ENCODE results near the gene PHKB. TPM values are rescaled to one million over a fixed set of nuclear protein-coding genes. Genes with fewer than 3 reads are reported as not detected.

Gene PHKB
- total and polyA plus RNA-seq, 2 of the 8 experiments (the other 6 are each of a cell fraction or from before 2014, with no cell fraction given): 18.6 to 38.3 TPM

DNA sequence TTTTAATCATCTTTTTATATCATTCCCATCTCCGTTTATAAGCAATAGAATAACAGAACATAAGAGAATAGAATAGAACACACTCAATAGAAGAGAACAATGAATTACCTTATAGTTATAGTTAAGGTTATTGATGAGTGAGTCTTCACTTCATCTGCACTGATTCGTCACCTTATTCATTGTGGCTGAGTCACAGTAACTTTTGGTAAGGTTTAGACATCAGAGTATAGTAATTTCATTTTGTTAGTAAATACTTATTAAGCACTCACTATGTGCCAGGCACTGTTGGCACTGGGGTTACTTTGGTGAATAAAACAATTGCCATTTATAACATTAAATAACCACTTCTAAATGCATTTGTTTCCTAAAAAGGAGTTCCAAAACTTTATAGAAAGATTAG lies 22.5 kb downstream of the PHKB start:
- Histone ChIP-seq H3K36me3 (ENCODE audit: control insufficient read depth in 2 of 4, insufficient read depth in 4 of 4, low read length in 3 of 4) (no peaks in the 10 kb centered on the region), H3K14ac (ENCODE audit: insufficient read length) (no peak overlapping the region), H3K4ac (replicated peaks; ENCODE audit: insufficient read length, low read depth, low read length) (no peak overlapping the region), H3K4me3 (ENCODE audit: extremely low read depth in 1 of 4, insufficient read depth in 2 of 4, low read depth in 3 of 4, low read length in 4 of 4) (no peak overlapping the region), H3K27me3 (replicated peaks in 1 of 4; ENCODE audit: control insufficient read depth in 3 of 4, extremely low read depth in 1 of 4, insufficient read depth in 3 of 4, low read length in 3 of 4) (no peaks in the 10 kb centered on the region), H2AK5ac (ENCODE audit: low read depth, low read length) (no peak overlapping the region), H2BK20ac (ENCODE audit: low read length) (no peak overlapping the region), H2BK5ac (ENCODE audit: low read depth, low read length) (no peak overlapping the region), H3K4me1 (replicated peaks in 1 of 4; ENCODE audit: control insufficient read depth in 3 of 4, insufficient read depth in 4 of 4, low read length in 3 of 4) (no peaks in the 10 kb centered on the region), H3K23ac (ENCODE audit: insufficient read length) (no peak overlapping the region), H3K79me2 (ENCODE audit: control insufficient read depth in 1 of 2, insufficient read depth in 2 of 2, low read length in 2 of 2) (no peaks in the 10 kb centered on the region; a peak in 1 of 4 replicates), H4K5ac (ENCODE audit: insufficient read length, low read depth, low read length) (no peak overlapping the region), H3K56ac (replicated peaks; ENCODE audit: insufficient read length, low read depth, low read length) (no peak overlapping the region), H2AFZ (ENCODE audit: low read length) (no peak overlapping the region), H3K18ac (ENCODE audit: extremely low read depth, low read length) (no peak overlapping the region), H3K27ac (ENCODE audit: low read depth, low read length) (no peak overlapping the region), H4K91ac (replicated peaks; ENCODE audit: insufficient read length, low read length) (no peak overlapping the region), H4K20me1 (replicated peaks in 1 of 2; ENCODE audit: control insufficient read depth in 1 of 2, insufficient read depth in 2 of 2, low read length in 2 of 2) (peaks cover 0 to 2% of the 10 kb centered on the region in 2 experiments), H3K9ac (replicated peaks in 1 of 4; ENCODE audit: extremely low read depth in 1 of 4, low read depth in 3 of 4, low read length in 3 of 4) (no peak overlapping the region), H2BK120ac (replicated peaks; ENCODE audit: low read depth, low read length) (no peak overlapping the region), H3K79me1 (ENCODE audit: low read depth, low read length) (no peaks in the 10 kb centered on the region), H3K23me2 (ENCODE audit: low read depth, low read length) (no peaks in the 10 kb centered on the region), H2BK12ac (ENCODE audit: low read depth, low read length) (no peak overlapping the region), H3K4me2 (ENCODE audit: insufficient read depth in 1 of 2, low read depth in 2 of 2, low read length in 2 of 2) (no peak overlapping the region), H4K8ac (ENCODE audit: extremely low read depth, insufficient read depth, low read length) (no peak overlapping the region), H3K9me3 (ENCODE audit: insufficient read depth in 2 of 2, low read depth in 1 of 2, low read length in 1 of 2) (0 out of 4 replicates have a peak, but pooled peaks cover 0 to 2% of the 10 kb centered on the region in 2 experiments), H2BK15ac (ENCODE audit: low read length) (no peak overlapping the region)
- FAIRE-seq (no peak), DNase-seq (ENCODE audit: low read depth in 1 of 2, low spot score in 2 of 2) (no peak)
- POLR2A ChIA-PET (ENCODE audit: partially characterized antibody): no interaction called here
- WGBS, 2 experiments (ENCODE audit: extremely low coverage in 1 of 2, insufficient coverage in 1 of 2, insufficient read length in 1 of 2, insufficient replicate concordance in 2 of 2, low coverage in 1 of 2, low lambda C conversion rate in 2 of 2, missing lambda C conversion rate in 1 of 2): 89% methylated on average over 2 of the region's 2 CpGs; no CpG with 5 or more reads in 1 of the 2 experiments
- CTCF ChIA-PET (ENCODE audit: partially characterized antibody): no interaction called here
- TF ChIP-seq RXRA (IDR thresholded peaks at IDR 0.05; ENCODE audit: insufficient read depth, low read depth, low read length): no peak
- no peak for TF ChIP-seq CBX5 (IDR thresholded peaks at IDR 0.05; ENCODE audit: low read depth, low read length)
- TF ChIP-seq SIN3A (conservative IDR thresholded peaks at IDR 0.05 in 1 of 2, IDR thresholded peaks at IDR 0.05 in 1 of 2; ENCODE audit: low read depth in 1 of 2, low read length in 2 of 2): no peak
- no peak for TF ChIP-seq EGR1 (IDR thresholded peaks at IDR 0.05; ENCODE audit: borderline replicate concordance, low read depth, low read length)
- TF ChIP-seq POLR2AphosphoS5 (IDR thresholded peaks at IDR 0.05; ENCODE audit: low read depth, low read length): no peak
- no peak for TF ChIP-seq EP300 (IDR thresholded peaks at IDR 0.05; ENCODE audit: borderline replicate concordance in 1 of 2, low read depth in 2 of 2, low read length in 2 of 2)
- no peak for TF ChIP-seq EZH2 (IDR thresholded peaks at IDR 0.05; ENCODE audit: low read depth, low read length, severe bottlenecking)
- TF ChIP-seq SUZ12 (IDR thresholded peaks at IDR 0.05; ENCODE audit: low read length): no peak
- TF ChIP-seq KDM5A (IDR thresholded peaks at IDR 0.05; ENCODE audit: low read length): no peak
- no peak for TF ChIP-seq TAF7 (optimal IDR thresholded peaks at IDR 0.05; ENCODE audit: borderline replicate concordance, low read depth, low read length)
- TF ChIP-seq E2F6 (IDR thresholded peaks at IDR 0.05): no peak

Measured in H1 (cell line).